ENCODE results near the gene HLA-DMB.

The HLA-DMB gene

DNA sequence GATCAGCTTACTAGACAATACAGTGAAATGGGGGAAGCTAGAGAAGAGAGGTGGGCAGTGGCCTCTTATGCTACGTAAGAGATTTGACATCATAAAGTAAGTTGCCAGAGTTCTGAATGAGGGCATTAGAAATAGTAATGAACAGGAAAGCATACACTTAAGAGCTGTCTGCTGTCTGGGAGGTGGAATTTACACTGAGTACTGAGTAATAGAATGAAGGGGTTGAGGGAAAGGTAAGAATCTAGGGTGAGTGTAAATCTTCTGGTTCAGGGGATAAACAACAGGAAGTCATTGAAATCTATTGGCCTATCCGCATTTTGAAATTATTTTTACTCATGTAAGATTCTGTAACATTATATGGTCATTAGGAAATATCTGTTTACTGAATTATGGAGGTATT, 35.8 kb downstream of the HLA-DMB start:
- DNase-seq, result no peak

- no peak for DNase-seq
Measured at GRCh38 chr6:32903952-32904351, 36.9 kb downstream of the HLA-DMB start.

GRCh38 chr6:32895006-32895345, 45.9 kb downstream of the HLA-DMB start:
- no peak for DNase-seq

- DNase-seq, result peak; percentile 96
Measured at GRCh38 chr6:32894085-32895005, 46.5 kb downstream of the HLA-DMB start.

GRCh38 chr6:32890831-32891230, 50.0 kb downstream of the HLA-DMB start:
- DNase-seq, result no peak

DNA sequence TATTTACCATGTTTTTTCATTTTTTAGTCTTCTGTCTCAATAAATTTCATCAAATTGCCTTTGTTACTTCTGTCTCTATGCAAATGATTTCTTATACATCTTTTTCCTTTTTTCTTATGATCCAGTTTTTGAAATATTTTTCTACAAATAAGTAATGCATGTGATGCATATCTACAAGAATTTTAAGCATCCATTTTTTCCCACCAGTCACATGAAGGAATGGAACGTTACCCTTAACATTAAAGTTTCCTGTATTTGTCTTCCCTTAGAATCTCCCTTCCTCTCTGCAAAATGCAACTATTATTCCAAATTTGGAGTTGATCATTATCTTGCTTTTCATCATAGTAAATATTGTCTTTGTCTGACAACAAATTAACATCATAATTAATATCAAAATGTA, 51.3 kb downstream of the HLA-DMB start:
- no peak for DNase-seq

- no peak for DNase-seq
Measured at GRCh38 chr6:32888576-32888975, 52.3 kb downstream of the HLA-DMB start.

GRCh38 chr6:32887616-32888015, 53.2 kb downstream of the HLA-DMB start:
- DNase-seq, result no peak

DNA sequence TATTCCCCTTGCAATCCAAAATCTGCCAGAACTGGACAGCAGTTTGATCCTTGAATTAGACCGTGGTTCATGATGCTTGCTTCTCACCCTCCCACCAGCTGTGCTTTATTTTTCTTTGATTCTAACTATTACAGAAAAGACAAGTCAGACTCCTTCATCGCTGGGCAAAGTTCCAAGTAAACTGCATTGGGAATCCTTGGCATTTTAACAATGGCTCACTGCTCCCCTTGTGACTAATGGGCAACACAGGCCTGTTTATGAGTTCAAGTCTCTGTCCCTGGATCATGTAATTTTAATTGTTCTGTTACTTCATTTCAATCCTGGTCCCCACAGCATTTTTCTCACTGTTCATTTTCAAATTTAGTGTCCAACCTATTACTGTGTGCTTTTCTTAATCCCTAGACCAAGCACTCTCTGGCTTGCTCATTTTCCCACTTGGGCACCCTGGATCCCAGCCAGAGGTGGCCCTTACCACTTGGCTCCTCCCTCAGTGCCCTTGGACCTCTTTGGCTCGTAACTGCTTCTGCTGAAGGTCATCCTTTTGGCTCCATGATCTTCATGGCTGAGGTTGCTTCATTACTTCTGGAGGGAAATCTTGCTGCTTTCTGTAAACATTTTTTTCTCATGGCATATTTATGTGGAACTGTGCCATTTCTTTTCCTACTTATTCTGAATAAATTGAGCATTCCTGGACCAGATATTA, 54.0 kb downstream of the HLA-DMB start:
- no peak for DNase-seq

DNA sequence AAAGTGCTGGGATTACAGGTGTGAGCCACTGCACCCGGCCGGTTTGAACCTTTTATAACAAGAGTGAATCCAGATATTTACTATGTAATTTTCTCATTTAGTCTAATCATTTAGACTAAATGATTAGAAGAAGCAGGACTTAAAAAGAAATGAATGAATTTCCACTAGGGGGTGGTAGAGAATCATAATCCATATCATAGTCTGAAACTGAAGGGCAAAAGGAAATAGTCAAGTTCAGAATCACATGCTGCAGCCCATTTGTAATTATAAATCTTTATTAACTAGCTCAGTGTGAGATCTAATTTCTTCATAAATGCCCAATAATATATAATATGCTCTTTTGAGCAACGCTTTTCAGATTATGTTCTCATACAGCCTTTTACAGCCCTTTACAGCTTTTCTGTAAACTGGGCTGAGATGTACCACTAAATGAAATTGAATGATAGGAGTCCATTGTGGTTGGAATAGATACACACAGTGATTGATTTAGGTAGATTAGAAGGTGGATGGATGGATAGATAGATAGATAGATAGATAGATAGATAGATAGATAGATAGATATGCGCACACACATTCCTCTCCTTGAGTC, 55.0 kb downstream of the HLA-DMB start:
- peak; percentile 82 for DNase-seq

Data from CD4-positive, alpha-beta T cell treated with Interleukin-17A for 1 hour (primary cell).